Sigmoid colon (tissue), 7 donors: ENCODE measurements around the gene LARP4. TPM values are rescaled to one million over a fixed set of nuclear protein-coding genes. Genes with fewer than 3 reads are reported as not detected.
"Not testable (repeated sequence)": the region's sequence is repeated elsewhere in the genome, so short reads cannot be mapped to it uniquely, and the experiment has no call there.

Experiments used
- DNase-seq: peaks from one replicate; pipeline ENCODE4 v3.0.0-alpha.2; 2019
- H3K27ac ChIP-seq, 4 donors: fragments of 200-600 bp; sonication (generic); one replicate each; pipeline ENCODE4 v1.5.1; 2016 to 2019; ENCODE audit warnings: mild to moderate bottlenecking in 1 of 4
- H3K27me3 ChIP-seq, 3 donors: fragments of 200-600 bp; sonication (generic); one replicate each; pipeline ENCODE4 v1.5.1; 2019; ENCODE audit warnings: mild to moderate bottlenecking in 1 of 3
- H3K36me3 ChIP-seq, 4 donors: fragments of 200-600 bp; sonication (generic); one replicate each; pipeline ENCODE4 v1.5.1; 2016 to 2019
- H3K4me1 ChIP-seq, 4 donors: fragments of 200-600 bp; sonication (generic); one replicate each; pipeline ENCODE4 v1.5.1; 2017 to 2019
- H3K4me3 ChIP-seq, 4 donors: fragments of 200-600 bp; sonication (generic); one replicate each; pipeline ENCODE4 v1.5.1; 2017 to 2019; ENCODE audit warnings: mild to moderate bottlenecking in 2 of 4, moderate library complexity in 1 of 4
- H3K9me3 ChIP-seq, 4 donors: fragments of 200-600 bp in 3 of 4; sonication (generic) in 3 of 4; one replicate each; pipeline versions ENCODE4 v1.5.1 to v1.6.1; 2013 to 2019
- EP300 ChIP-seq, 4 donors: sonication (generic); formaldehyde crosslinking; IDR thresholded peaks; one replicate each; pipeline ENCODE4 v1.6.1; 2017; ENCODE audit warnings: antibody characterized with exemption in 4 of 4
- POLR2A ChIP-seq, 2 donors: fragments of 450-650 bp; IDR thresholded peaks; one replicate each; pipeline ENCODE4 v1.6.1; 2016; ENCODE audit warnings: antibody characterized with exemption in 2 of 2, mild to moderate bottlenecking in 2 of 2, moderate library complexity in 2 of 2
- POLR2AphosphoS5 ChIP-seq, 4 donors: sonication (generic); formaldehyde crosslinking; IDR thresholded peaks; one replicate each; pipeline ENCODE4 v1.6.1; 2017; ENCODE audit warnings: antibody characterized with exemption in 4 of 4
- WGBS, 2 donors: extraction: QIAGEN DNeasy Blood & Tissue Kit; methylation state at CpG; one replicate each; pipeline ENCODE4 v1.1.7; 2013; 5-methylcytosine and 5-hydroxymethylcytosine counted together
- intact Hi-C: fragments of 100-400 bp; cut with DNase I; formaldehyde crosslinking; loops from one replicate; pipeline ENCODE4 v1.15.1; 2023
- polyA plus RNA-seq, 3 donors: library from polyadenylated mRNA; stranded (reverse); fragments of 200-250 nt; gene quantifications; one replicate each; pipeline ENCODE4 v1.2.3, GENCODE V29; 2013
- total RNA-seq, 4 donors: library from RNA; depleted of rRNA; stranded (reverse); fragments of >200 nt; gene quantifications; one replicate each; pipeline ENCODE4 v1.1.0, GENCODE V29; 2016
- TF ChIP-seq, protein P1 (sequence below), 4 experiments: fragments of 450-650 bp in 3 of 4; fragments of 200-600 bp in 1 of 4; IDR thresholded peaks; one replicate each; pipeline ENCODE4 v1.5.1; 2016 to 2019; ENCODE audit warnings: antibody characterized with exemption in 4 of 4, mild to moderate bottlenecking in 3 of 4, moderate library complexity in 2 of 4
- donor health status: healthy with polysubstance abuse.
- donor health status: Bipolar disorder and iron deficiency.
- donor health status: healthy.

Gene LARP4
- total and polyA plus RNA-seq, 7 donors: 4.9 to 78.4 (median 51.9) TPM

DNA sequence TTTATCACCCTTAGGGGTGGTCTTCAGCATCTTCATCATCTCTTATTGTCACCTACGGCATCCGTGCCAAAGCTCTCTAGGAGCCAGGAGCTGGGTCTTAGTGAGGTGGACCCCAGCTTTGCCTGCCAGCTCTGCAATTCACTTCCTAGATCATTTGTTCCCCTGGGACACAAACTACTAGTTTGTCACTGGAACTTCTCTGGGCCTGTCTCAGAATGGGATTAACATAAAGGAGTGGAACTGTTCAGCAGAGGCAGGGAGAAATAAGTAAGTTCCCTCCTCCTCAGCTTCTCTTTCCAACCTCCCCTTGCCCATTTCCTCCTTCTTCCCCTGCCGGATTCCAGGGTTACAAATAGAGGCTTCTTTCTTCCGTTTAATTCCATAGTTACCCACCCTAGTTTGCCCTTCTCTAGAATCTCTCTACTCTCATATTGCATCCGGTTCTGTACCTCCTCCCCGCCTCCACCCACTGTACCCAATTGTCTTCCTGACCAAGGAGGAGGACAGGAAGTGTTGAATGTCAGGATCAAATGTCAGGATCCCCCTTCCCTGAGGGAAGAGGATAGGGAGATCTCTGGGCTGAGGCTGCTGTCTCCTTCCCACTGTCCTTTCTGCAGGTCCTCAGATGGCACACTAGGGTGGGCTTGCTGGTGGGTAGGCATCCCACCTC, 25.0 kb downstream of the LARP4 start:
- Histone ChIP-seq H3K4me1 (peaks cover 0 to 12% (median 3%) of the 10 kb centered on the region in 4 donors), H3K9me3 (no peaks in the 10 kb centered on the region), H3K27ac (no peak overlapping the region), H3K36me3 (peaks cover 0 to 32% (median 18%) of the 10 kb centered on the region in 4 donors), H3K27me3 (no peaks in the 10 kb centered on the region), H3K4me3 (no peak overlapping the region)
- DNase-seq: no peak
- intact Hi-C loops: no loop called here
- TF ChIP-seq POLR2AphosphoS5 (IDR thresholded peaks at IDR 0.05): no peak
- 76 to 81% methylated on average over 6 of the region's 6 CpGs for WGBS, 2 donors

DNA sequence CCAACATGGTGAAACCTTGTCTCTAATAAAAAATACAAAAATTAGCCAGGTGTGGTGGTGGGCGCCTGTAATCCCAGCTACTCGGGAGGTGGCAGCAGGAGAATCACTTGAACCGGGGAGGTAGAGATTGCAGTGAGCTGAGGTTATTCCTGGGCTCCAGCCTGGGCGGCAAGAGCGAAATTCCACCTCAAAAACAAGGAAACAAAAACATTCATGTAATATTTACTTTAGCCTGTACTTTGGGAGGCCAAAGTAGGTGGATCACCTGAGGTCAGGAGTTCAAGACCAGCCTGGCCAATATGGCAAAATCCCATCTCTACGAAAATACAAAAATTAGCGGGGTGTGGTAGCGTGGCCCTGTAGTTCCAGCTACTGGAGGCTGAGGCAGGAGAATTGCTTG, 31.0 kb downstream of the LARP4 start:
- intact Hi-C loops, H3K4me3 ChIP-seq: not testable (repeated sequence)
- H3K36me3 ChIP-seq: peaks cover 0 to 91% (median 38%) of the 10 kb centered on the region in 4 donors

DNA sequence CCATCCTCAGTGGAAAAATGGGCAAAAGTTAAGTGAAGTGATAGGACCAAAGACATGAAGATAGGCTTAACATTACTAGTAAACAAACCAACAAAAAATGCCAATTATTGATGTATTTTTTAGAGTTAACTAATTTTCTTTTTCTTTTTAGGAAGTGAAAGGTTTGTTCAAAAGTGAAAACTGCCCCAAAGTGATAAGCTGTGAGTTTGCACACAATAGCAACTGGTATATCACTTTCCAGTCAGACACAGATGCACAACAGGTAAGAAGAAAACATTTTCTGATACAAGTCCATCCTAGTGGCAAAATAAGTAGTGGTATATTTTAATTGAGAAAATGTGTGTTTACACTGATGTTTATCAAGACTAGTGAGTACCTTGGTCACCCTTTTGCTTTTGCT, 39.6 kb downstream of the LARP4 start:
- Histone ChIP-seq H3K9me3 (no peaks in the 10 kb centered on the region), H3K4me3 (no peak overlapping the region), H3K36me3 (peaks cover 0 to 100% (median 41%) of the 10 kb centered on the region in 4 donors), H3K4me1 (no peaks in the 10 kb centered on the region), H3K27ac (no peak overlapping the region), H3K27me3 (no peaks in the 10 kb centered on the region)
- TF ChIP-seq POLR2A (IDR thresholded peaks at IDR 0.05): no peak
- TF ChIP-seq EP300 (IDR thresholded peaks at IDR 0.05): no peak
- TF ChIP-seq, protein P1, sequence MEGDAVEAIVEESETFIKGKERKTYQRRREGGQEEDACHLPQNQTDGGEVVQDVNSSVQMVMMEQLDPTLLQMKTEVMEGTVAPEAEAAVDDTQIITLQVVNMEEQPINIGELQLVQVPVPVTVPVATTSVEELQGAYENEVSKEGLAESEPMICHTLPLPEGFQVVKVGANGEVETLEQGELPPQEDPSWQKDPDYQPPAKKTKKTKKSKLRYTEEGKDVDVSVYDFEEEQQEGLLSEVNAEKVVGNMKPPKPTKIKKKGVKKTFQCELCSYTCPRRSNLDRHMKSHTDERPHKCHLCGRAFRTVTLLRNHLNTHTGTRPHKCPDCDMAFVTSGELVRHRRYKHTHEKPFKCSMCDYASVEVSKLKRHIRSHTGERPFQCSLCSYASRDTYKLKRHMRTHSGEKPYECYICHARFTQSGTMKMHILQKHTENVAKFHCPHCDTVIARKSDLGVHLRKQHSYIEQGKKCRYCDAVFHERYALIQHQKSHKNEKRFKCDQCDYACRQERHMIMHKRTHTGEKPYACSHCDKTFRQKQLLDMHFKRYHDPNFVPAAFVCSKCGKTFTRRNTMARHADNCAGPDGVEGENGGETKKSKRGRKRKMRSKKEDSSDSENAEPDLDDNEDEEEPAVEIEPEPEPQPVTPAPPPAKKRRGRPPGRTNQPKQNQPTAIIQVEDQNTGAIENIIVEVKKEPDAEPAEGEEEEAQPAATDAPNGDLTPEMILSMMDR (IDR thresholded peaks at IDR 0.05): no peak
- intact Hi-C loops: no loop called here
- no peak for DNase-seq

More for the DNA sequence above, 31.0 kb downstream of the LARP4 start:
- DNase-seq, H3K27ac ChIP-seq, H3K4me1 ChIP-seq, H3K9me3 ChIP-seq, H3K27me3 ChIP-seq: not testable (repeated sequence)
- WGBS, 2 donors: 85 to 93% methylated on average over 8 of the region's 8 CpGs

DNA sequence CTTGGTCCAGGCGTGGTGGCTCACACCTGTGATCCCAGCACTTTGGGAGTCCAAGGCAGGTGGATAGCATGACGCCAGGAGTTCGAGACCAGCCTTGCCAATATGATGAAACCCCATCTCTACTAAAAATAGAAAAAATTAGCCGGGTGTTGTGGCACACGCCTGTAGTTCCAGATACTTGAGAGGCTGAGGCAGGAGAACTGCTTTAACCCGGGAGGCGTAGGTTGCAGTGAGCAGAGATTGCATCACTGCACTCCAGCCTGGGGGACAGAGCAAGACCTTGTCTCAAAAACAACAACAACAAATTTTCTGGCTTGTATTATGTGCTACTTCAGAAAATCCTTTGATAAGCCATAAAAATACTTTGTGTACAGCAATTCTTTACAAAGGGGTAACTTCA, 41.1 kb downstream of the LARP4 start:
- Histone ChIP-seq H3K4me1 (no peaks in the 10 kb centered on the region), H3K27ac (no peak overlapping the region), H3K27me3 (no peaks in the 10 kb centered on the region), H3K9me3 (no peaks in the 10 kb centered on the region), H3K4me3 (no peak overlapping the region), H3K36me3 (peaks cover 1 to 93% (median 45%) of the 10 kb centered on the region in 4 donors)
- WGBS, 2 donors: 92 to 93% methylated on average over 7 of the region's 7 CpGs
- TF ChIP-seq EP300 (IDR thresholded peaks at IDR 0.05): no peak
- TF ChIP-seq, protein P1 (IDR thresholded peaks at IDR 0.05): no peak
- no peak for TF ChIP-seq POLR2A (IDR thresholded peaks at IDR 0.05)
- no peak for TF ChIP-seq POLR2AphosphoS5 (IDR thresholded peaks at IDR 0.05)
- DNase-seq: no peak
- intact Hi-C loops: no loop called here

DNA sequence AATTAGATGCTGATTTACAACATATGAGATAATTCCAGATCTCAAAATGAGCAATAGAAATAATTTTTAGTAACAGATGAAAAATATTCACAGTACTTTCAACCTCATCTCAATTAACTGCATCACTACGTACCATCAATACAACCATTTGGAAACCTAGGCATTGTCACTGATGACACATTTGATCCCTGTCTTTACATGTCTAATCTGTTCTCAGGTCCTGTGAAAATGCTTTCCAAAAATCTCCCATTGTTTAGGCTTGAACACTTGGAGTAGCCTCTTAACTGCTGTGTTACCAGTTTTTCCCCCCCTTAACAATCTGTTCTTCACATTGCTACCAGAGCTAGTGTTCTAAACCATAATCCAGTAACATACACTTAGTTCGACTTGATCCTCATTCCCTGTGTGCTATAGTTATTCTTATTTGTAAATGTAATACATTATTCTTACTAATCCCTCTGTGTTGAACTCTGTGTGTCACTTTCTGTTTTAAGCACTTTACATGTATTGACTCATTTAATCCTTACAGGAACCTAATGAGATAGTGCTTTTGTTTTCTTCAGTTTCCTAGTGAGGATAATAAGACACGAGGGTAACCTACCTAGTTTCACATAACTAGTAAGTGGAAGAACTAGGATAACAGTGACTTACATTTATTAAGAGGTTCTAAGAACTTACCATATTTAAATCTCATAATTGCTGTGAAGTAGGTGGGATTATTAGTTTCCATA, 41.7 kb downstream of the LARP4 start:
- no peak overlapping the region for H3K27ac ChIP-seq
- no peak overlapping the region for H3K4me3 ChIP-seq
- H3K4me1 ChIP-seq: no peaks in the 10 kb centered on the region
- WGBS, 2 donors: 88 to 89% methylated on average over 3 of the region's 3 CpGs
- no peaks in the 10 kb centered on the region for H3K27me3 ChIP-seq
- no peaks in the 10 kb centered on the region for H3K9me3 ChIP-seq
- TF ChIP-seq, protein P1 (IDR thresholded peaks at IDR 0.05): no peak
- TF ChIP-seq POLR2AphosphoS5 (IDR thresholded peaks at IDR 0.05): no peak
- TF ChIP-seq POLR2A (IDR thresholded peaks at IDR 0.05): no peak
- no peak for TF ChIP-seq EP300 (IDR thresholded peaks at IDR 0.05)
- DNase-seq: no peak
- H3K36me3 ChIP-seq: peaks cover 6 to 92% (median 48%) of the 10 kb centered on the region in 4 donors
- intact Hi-C loops: no loop called here

DNA sequence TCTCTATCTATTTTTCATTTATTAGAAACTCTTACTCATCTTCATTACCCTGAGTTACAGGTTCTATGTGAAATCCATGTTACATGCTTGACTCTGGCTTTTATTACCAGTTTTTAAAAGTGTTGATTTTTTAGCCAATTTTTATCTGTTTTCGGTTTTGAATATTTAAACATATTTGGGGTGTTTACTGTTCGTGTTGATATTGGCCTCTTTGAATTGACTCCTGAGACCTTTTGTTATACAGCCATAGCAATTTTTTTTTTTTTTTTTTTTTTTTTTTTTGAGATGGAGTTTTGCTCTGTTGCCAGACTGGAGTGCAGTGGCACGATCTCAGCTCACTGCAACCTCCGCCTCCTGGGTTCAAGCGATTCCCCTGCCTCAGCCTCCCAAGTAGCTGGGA, 49.0 kb downstream of the LARP4 start:
- DNase-seq, intact Hi-C loops, H3K27ac ChIP-seq, H3K4me1 ChIP-seq, H3K9me3 ChIP-seq, H3K4me3 ChIP-seq, H3K27me3 ChIP-seq: not testable (repeated sequence)
- 77 to 89% methylated on average over 5 of the region's 5 CpGs for WGBS, 2 donors
- H3K36me3 ChIP-seq: peaks cover 0 to 65% (median 19%) of the 10 kb centered on the region in 4 donors
